Astrocyte (in vitro differentiated cells and primary cell): Measurements from ENCODE around the gene SIVA1. TPM values are rescaled to one million over a fixed set of nuclear protein-coding genes. Genes with fewer than 3 reads are reported as not detected.

Experiments used
- DNase-seq: peaks from one replicate; pipeline ENCODE4 v3.0.0-alpha.2; 2010; ENCODE audit warnings: low read depth
- FAIRE-seq: peaks from 2 replicates; lab custom pipeline; 2011; peaks lifted over from hg19 to GRCh38; lab: Jason Lieb, UNC
- H2AFZ ChIP-seq: 2 replicates; pipeline ENCODE4 v1.6.0; 2012; ENCODE audit warnings: low read depth, low read length, inconsistent platforms
- H3K27ac ChIP-seq: 2 replicates; pipeline ENCODE4 v1.5.1; 2011; ENCODE audit warnings: low read depth, low read length, inconsistent platforms
- H3K27me3 ChIP-seq: 2 replicates; pipeline ENCODE4 v1.6.0; 2011; ENCODE audit warnings: low read length, inconsistent platforms; ENCODE audit not compliant: insufficient read depth
- H3K36me3 ChIP-seq: 2 replicates; pipeline ENCODE4 v1.5.1; 2011; ENCODE audit warnings: low read length, inconsistent platforms; ENCODE audit not compliant: insufficient read depth
- H3K4me1 ChIP-seq: 2 replicates; pipeline ENCODE4 v1.5.1; 2011; ENCODE audit warnings: low read length, inconsistent platforms; ENCODE audit not compliant: insufficient read depth
- H3K4me2 ChIP-seq: 2 replicates; pipeline ENCODE4 v1.6.0; 2012; ENCODE audit warnings: low read length, inconsistent platforms
- H3K4me3 ChIP-seq: 2 replicates; pipeline ENCODE4 v1.5.1; 2011; ENCODE audit warnings: low read depth, mild to moderate bottlenecking, low read length, inconsistent platforms; ENCODE audit not compliant: insufficient read depth
- H3K79me2 ChIP-seq: 2 replicates; pipeline ENCODE4 v1.6.0; 2012; ENCODE audit warnings: mild to moderate bottlenecking, low read length, inconsistent platforms; ENCODE audit not compliant: insufficient read depth
- H3K9ac ChIP-seq: 2 replicates; pipeline ENCODE4 v1.6.0; 2012; ENCODE audit warnings: mild to moderate bottlenecking, low read length, inconsistent platforms
- H3K9me3 ChIP-seq: 2 replicates; pipeline ENCODE4 v1.5.1; 2012; ENCODE audit warnings: low read depth, mild to moderate bottlenecking, low read length, inconsistent platforms; ENCODE audit not compliant: insufficient read depth
- H4K20me1 ChIP-seq: 2 replicates; pipeline ENCODE4 v1.6.0; 2012; ENCODE audit warnings: low read length, inconsistent platforms; ENCODE audit not compliant: insufficient read depth
- H3K27ac Mint-ChIP-seq: one replicate; pipeline ENCODE4 v1.8.0; 2021; ENCODE audit warnings: mild to moderate bottlenecking, mixed read lengths; ENCODE audit not compliant: unreplicated experiment
- H3K27me3 Mint-ChIP-seq: one replicate; pipeline ENCODE4 v1.8.0; 2021; ENCODE audit warnings: low read depth, mixed read lengths; ENCODE audit not compliant: unreplicated experiment
- H3K36me3 Mint-ChIP-seq: one replicate; pipeline ENCODE4 v1.8.0; 2021; ENCODE audit warnings: low read depth, mixed read lengths; ENCODE audit not compliant: unreplicated experiment
- H3K4me1 Mint-ChIP-seq: one replicate; pipeline ENCODE4 v1.8.0; 2021; ENCODE audit warnings: low read depth, mixed read lengths; ENCODE audit not compliant: unreplicated experiment
- H3K4me3 Mint-ChIP-seq: one replicate; pipeline ENCODE4 v1.8.0; 2021; ENCODE audit warnings: mild to moderate bottlenecking, moderate library complexity, mixed read lengths; ENCODE audit not compliant: unreplicated experiment
- H3K9me3 Mint-ChIP-seq: one replicate; pipeline ENCODE4 v1.8.0; 2021; ENCODE audit warnings: mild to moderate bottlenecking, mixed read lengths; ENCODE audit not compliant: unreplicated experiment
- CTCF ChIP-seq: IDR thresholded peaks from 2 replicates; pipeline ENCODE4 v1.5.1; 2011; ENCODE audit warnings: low read depth, mild to moderate bottlenecking, inconsistent platforms, low read length, moderate library complexity; ENCODE audit not compliant: insufficient read depth
- EZH2 ChIP-seq: IDR thresholded peaks from 2 replicates; pipeline ENCODE4 v1.6.1; 2012; ENCODE audit warnings: mild to moderate bottlenecking, low read length, inconsistent platforms; ENCODE audit not compliant: insufficient read depth
- total RNA-seq: library from RNA; stranded (reverse); gene quantifications from 2 replicates; pipeline ENCODE4 v1.2.1, GENCODE V29; 2021

Gene SIVA1
- total RNA-seq, 1 donor from 2014 or later = 51.0 TPM

DNA sequence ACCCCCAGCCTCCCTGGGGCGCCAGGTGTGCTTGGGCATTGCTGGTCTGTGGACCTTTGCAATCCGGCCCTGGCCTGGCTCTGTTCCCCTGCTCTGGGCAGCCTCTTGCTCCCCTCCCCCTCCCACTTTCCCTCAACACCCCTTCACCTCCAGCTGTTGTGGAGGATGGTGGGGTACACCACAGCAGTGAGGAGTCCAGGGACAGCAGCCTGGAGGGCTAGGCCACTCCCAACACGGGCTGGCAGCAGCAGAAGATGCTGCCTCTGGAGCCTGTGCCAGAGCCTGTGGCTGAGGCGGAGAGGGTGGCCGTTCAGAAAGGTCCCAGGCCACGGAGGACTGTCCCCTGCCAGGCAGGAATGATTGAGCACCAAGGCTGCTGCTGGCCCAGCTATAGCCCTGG is 55.5 kb downstream of the SIVA1 start:
- Histone ChIP-seq H3K9ac (no peak overlapping the region), H3K4me2 (no peak overlapping the region), H3K4me3 (no peak overlapping the region), H2AFZ (no peak overlapping the region), H3K27me3 (no peaks in the 10 kb centered on the region), H3K4me1 (peaks cover 13% of the 10 kb centered on the region), H3K79me2 (no peaks in the 10 kb centered on the region), H3K36me3 (no peaks in the 10 kb centered on the region), H4K20me1 (peaks cover 15% of the 10 kb centered on the region), H3K9me3 (no peaks in the 10 kb centered on the region), H3K27ac (no peak overlapping the region)
- Mint-ChIP-seq H3K27ac (no peak overlapping the region), H3K4me1 (peaks cover 8% of the 10 kb centered on the region), H3K9me3 (no peaks in the 10 kb centered on the region), H3K27me3 (no peaks in the 10 kb centered on the region), H3K4me3 (no peak overlapping the region), H3K36me3 (peaks cover 4% of the 10 kb centered on the region)
- no peak for FAIRE-seq
- TF ChIP-seq EZH2 = no peak
- no peak for TF ChIP-seq CTCF
- DNase-seq = no peak

Other genes with a start within 250 kb of the SIVA1 start
- not detected in 2 replicates for gene C14orf180, start 173.4 kb upstream of the SIVA1 start, total RNA-seq
- 0.75 and 0.82 TPM in 2 replicates for gene TMEM179, start 148.4 kb upstream of the SIVA1 start, total RNA-seq
- gene INF2, start 63.5 kb upstream of the SIVA1 start, total RNA-seq = 111 and 126 TPM in 2 replicates
- gene ADSS1, start 28.9 kb upstream of the SIVA1 start, total RNA-seq = 4.4 and 5.8 TPM in 2 replicates
- gene AKT1, start 42.6 kb downstream of the SIVA1 start, total RNA-seq = 148 and 155 TPM in 2 replicates
- 6.6 and 6.9 TPM in 2 replicates for gene ZBTB42, start 48.0 kb downstream of the SIVA1 start, total RNA-seq
- gene CEP170B, start 112.1 kb downstream of the SIVA1 start, total RNA-seq = 50.3 and 55.4 TPM in 2 replicates
- 0.14 and 0.60 TPM in 2 replicates for gene PLD4, start 171.7 kb downstream of the SIVA1 start, total RNA-seq
- 34.3 and 44.7 TPM in 2 replicates for gene AHNAK2, start 225.2 kb downstream of the SIVA1 start, total RNA-seq
- gene CLBA1, start 232.6 kb downstream of the SIVA1 start, total RNA-seq = 6.3 and 7.2 TPM in 2 replicates